Measurements from ENCODE around the gene PTPRN2. TPM values are rescaled to one million over a fixed set of nuclear protein-coding genes. Genes with fewer than 3 reads are reported as not detected.

Gene PTPRN2
- total and polyA plus RNA-seq, 7 donors = 0.47 to 0.82 (median 0.51) TPM

DNA sequence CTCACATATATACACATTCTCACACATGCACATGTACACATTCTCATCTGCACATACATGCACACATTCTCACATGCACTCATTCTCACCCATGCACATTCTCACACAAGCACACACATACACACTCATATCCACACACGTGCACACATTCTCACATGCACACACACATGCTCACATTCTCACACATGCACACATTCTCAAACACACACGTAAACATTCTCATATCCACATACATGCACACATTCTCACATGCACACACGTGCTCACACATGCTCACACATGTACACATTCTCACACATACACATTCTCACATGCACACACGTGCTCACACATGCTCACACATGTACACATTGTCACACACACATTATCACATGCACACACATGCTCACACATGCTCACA, 260.6 kb downstream of the PTPRN2 start:
- ATAC-seq (no peak), DNase-seq (no peak)
- intact Hi-C loops (cut with DNase I) = no loop called here
- Histone ChIP-seq H3K4me1 (no peaks in the 10 kb centered on the region), H3K27ac (no peak overlapping the region), H3K36me3 (ENCODE audit: insufficient read depth in 1 of 2, low read depth in 1 of 2) (no peaks in the 10 kb centered on the region), H3K27me3 (ENCODE audit: insufficient read depth in 3 of 3, low read length in 2 of 3) (no peaks in the 10 kb centered on the region), H3K4me3 (no peak overlapping the region), H3K9me3 (no peaks in the 10 kb centered on the region)
- 82 to 91% (median 87%) methylated on average over 4 of the region's 4 CpGs for WGBS, 3 donors
- TF ChIP-seq, protein P1, sequence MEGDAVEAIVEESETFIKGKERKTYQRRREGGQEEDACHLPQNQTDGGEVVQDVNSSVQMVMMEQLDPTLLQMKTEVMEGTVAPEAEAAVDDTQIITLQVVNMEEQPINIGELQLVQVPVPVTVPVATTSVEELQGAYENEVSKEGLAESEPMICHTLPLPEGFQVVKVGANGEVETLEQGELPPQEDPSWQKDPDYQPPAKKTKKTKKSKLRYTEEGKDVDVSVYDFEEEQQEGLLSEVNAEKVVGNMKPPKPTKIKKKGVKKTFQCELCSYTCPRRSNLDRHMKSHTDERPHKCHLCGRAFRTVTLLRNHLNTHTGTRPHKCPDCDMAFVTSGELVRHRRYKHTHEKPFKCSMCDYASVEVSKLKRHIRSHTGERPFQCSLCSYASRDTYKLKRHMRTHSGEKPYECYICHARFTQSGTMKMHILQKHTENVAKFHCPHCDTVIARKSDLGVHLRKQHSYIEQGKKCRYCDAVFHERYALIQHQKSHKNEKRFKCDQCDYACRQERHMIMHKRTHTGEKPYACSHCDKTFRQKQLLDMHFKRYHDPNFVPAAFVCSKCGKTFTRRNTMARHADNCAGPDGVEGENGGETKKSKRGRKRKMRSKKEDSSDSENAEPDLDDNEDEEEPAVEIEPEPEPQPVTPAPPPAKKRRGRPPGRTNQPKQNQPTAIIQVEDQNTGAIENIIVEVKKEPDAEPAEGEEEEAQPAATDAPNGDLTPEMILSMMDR (IDR thresholded peaks at IDR 0.05) = no peak

DNA sequence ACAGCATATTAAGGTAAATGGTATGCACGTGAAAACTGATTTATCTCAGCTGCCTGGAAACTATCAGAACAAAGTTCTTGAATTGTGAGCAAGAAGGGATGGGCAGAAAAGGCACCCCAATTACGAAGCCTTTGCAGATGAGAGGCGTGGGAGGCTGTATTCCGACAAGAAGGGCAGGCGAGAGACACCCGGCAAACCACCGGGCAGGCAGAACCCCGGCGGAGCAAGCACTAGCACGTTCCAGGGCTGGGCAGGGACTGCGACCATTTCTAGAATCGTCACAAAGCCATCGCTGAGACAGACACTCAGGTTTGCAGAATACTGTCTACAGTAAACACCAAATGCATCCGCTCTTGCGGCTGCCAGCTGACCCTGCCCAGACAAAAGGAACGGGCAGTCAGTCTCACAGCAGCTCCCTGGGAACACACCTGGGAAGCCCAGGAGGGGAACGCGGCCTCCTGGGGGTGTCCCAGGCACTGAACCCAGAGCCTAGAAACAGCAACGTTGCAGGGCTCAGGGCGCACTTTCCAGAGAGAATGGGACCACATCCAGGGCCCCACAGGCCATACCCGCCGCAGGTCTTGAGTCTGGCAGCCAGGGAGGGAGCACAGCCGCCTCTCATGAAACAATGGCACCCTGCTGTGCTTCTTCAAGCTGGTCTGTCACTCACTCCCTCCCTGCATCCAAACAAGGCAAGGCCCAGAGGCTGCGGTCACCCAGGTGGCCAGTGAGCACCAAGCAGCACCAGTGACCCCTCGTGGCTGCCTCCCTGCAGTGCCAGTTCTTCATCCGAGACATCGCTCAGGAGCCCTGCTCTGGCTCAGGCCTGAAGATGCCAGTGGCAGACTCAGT, 261.9 kb downstream of the PTPRN2 start:
- no peaks in the 10 kb centered on the region for H3K9me3 ChIP-seq
- H3K27ac ChIP-seq = no peak overlapping the region
- no peaks in the 10 kb centered on the region for H3K36me3 ChIP-seq (ENCODE audit: insufficient read depth in 1 of 2, low read depth in 1 of 2)
- ATAC-seq (no peak), DNase-seq (no peak)
- intact Hi-C loops (cut with DNase I) = no loop called here
- no peaks in the 10 kb centered on the region for H3K27me3 ChIP-seq (ENCODE audit: insufficient read depth in 3 of 3, low read length in 2 of 3)
- WGBS, 3 donors = 41 to 48% (median 42%) methylated on average over 27 of the region's 27 CpGs
- TF ChIP-seq, protein P1 (IDR thresholded peaks at IDR 0.05) = peak; percentile 6
- no peak overlapping the region for H3K4me3 ChIP-seq
- H3K4me1 ChIP-seq = no peaks in the 10 kb centered on the region

DNA sequence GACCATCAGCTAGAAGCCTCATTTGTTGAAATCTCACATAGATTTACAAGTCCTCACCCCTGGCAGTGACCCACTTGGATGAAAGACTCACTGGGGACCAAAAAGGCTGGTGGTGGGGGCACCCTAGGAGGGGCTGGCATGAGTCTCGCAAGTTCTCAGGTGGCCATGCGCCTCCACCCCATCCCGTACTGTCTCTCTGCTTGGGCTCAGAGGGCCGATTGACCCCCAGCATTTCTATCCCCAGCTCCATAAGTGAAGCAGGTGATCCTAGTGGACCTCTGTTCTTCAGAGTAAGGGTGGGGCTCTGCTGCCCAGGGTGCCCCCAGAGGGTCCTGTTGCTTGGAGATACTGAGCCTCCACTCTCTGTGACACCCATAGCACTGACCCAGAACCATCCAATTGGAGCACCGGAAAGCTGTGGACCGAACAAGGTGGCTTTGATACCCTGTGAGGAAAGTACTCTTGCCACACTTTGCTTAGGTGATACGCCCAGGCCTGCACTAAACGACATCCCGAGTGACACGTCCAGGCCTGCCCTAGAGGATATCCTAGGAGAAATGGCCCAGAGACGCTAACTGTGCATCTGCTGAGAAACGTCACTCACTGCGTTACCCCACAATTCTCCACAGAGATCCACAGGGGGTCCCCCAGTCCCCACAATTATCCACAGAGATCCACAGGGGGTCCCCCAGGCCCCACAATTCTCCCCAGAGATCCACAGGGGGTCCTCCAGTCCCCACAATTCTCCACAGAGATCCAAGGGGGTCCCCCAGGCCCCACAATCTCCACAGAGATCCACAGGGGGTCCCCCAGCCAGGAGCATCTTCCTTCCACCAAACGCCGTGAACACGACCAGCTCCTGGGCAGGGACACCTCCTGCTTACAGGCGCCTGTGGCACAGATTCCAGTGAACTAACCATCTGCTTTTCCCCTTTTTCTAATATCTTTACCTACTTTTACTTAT, 262.9 kb downstream of the PTPRN2 start:
- H3K27ac ChIP-seq = no peak overlapping the region
- no peak for ATAC-seq
- H3K4me3 ChIP-seq = no peak overlapping the region
- H3K36me3 ChIP-seq (ENCODE audit: insufficient read depth in 1 of 2, low read depth in 1 of 2) = no peaks in the 10 kb centered on the region
- H3K9me3 ChIP-seq = no peaks in the 10 kb centered on the region
- TF ChIP-seq, protein P1 (IDR thresholded peaks at IDR 0.05) = no peak
- no peaks in the 10 kb centered on the region for H3K27me3 ChIP-seq (ENCODE audit: insufficient read depth in 3 of 3, low read length in 2 of 3)
- 78 to 81% (median 79%) methylated on average over 17 of the region's 17 CpGs for WGBS, 3 donors
- no peak for DNase-seq
- H3K4me1 ChIP-seq = no peaks in the 10 kb centered on the region
- intact Hi-C loops (cut with DNase I) = no loop called here

DNA sequence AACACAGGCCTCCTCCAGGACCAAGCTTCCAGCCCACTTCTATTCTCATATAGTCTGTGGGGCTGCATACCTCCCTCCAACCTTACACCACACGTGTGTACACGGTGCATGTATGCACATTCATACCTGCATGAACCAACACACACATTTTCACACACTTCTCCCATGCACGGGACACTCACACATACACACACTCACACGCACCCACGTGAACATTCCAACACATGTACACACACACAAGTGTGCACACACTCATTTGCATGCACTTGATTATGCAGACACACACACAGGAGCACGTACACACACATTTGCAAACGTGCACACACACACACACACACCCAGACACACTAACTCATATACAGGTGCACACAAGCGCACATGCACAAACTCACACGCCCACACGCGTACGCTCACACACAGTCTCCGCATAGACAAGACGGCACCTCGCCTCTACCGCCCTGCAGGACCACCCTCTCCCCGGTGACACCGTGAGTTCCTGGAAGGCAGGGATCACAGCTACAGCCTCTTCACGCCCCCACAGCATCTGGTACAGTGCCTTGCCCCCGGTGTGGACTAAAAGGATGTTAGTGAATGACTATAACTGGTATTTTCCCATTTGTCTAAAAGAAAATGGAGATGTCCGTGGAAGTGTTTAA, 263.8 kb downstream of the PTPRN2 start:
- 80 to 82% (median 82%) methylated on average over 21 of the region's 21 CpGs for WGBS, 3 donors

More for the DNA sequence above, 263.8 kb downstream of the PTPRN2 start:
- DNase-seq (no peak), ATAC-seq (no peak)
- intact Hi-C loops (cut with DNase I) = no loop called here
- no peak overlapping the region for H3K27ac ChIP-seq
- no peaks in the 10 kb centered on the region for H3K4me1 ChIP-seq
- H3K9me3 ChIP-seq = no peaks in the 10 kb centered on the region
- TF ChIP-seq, protein P1 (IDR thresholded peaks at IDR 0.05) = no peak
- no peaks in the 10 kb centered on the region for H3K36me3 ChIP-seq (ENCODE audit: insufficient read depth in 1 of 2, low read depth in 1 of 2)
- no peak overlapping the region for H3K4me3 ChIP-seq
- no peaks in the 10 kb centered on the region for H3K27me3 ChIP-seq (ENCODE audit: insufficient read depth in 3 of 3, low read length in 2 of 3)

Data from psoas muscle (tissue), 8 donors.